ENCODE measurements around the gene ITM2C. TPM values are rescaled to one million over a fixed set of nuclear protein-coding genes. Genes with fewer than 3 reads are reported as not detected.

The ITM2C gene
- total and polyA plus RNA-seq, 2 of the 8 experiments (the other 6 are each of a cell fraction or from before 2014, with no cell fraction given): 362 to 742 TPM

DNA sequence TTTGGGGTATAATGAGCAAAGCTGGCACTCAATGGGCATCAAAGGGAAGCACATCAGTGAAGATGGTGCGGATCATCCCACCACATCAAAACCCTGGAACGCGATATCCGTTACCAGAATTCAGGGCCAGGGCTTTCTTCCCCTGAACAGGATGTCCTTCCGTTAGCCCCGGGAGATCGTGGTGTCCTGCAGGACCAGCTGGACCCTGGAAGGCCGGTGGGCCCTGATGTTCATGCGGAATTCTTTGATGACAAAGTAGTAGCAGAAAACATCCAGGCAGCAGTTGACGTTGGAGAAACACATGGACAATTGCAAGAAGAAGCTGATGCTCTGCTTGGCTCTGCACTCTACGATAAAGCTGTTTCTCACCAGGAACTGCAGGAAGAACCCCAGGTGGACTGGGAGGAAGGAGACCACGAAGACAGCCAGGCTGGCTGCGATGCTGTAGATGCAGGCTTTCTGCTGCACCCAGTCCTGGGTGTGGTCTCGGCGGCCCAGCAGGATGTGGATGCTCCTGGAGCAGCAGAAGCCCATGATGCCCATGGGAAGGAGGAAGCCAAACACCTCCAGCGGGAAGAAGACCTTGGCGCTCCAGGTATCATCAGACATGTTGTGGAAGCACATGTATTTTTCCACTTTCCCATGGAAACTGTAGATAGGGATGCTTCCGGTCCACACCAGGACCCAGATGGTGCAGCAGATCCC lies 45.3 kb downstream of the ITM2C start (continued):
- TF ChIP-seq, protein P1, sequence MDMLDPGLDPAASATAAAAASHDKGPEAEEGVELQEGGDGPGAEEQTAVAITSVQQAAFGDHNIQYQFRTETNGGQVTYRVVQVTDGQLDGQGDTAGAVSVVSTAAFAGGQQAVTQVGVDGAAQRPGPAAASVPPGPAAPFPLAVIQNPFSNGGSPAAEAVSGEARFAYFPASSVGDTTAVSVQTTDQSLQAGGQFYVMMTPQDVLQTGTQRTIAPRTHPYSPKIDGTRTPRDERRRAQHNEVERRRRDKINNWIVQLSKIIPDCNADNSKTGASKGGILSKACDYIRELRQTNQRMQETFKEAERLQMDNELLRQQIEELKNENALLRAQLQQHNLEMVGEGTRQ (IDR thresholded peaks at IDR 0.05; ENCODE audit: low read length): no peak
- no peak for TF ChIP-seq TCF12 (IDR thresholded peaks at IDR 0.05; ENCODE audit: low read depth, low read length)
- no peak for TF ChIP-seq SP4 (IDR thresholded peaks at IDR 0.05; ENCODE audit: low read length)
- no peak for TF ChIP-seq KDM5A (IDR thresholded peaks at IDR 0.05; ENCODE audit: low read length)
- no peak for TF ChIP-seq GTF2F1 (IDR thresholded peaks at IDR 0.05; ENCODE audit: borderline replicate concordance, low read depth, low read length)
- no peak for TF ChIP-seq POLR2AphosphoS5 (IDR thresholded peaks at IDR 0.05; ENCODE audit: low read depth, low read length)
- TF ChIP-seq HDAC6 (IDR thresholded peaks at IDR 0.05; ENCODE audit: low read depth, low read length): no peak
